OCI-LY7 (cell line): ENCODE data around the gene DDX10. TPM values are rescaled to one million over a fixed set of nuclear protein-coding genes. Genes with fewer than 3 reads are reported as not detected.

Experiments used
- BruUV-seq: library from RNA; stranded (reverse); fragments of 400-500 nt; replicated peaks from 2 replicates; lab custom pipeline; 2021; lab: Mats Ljungman, UMichigan
- CTCF ChIA-PET: fragments of 300-600 bp; sonication (Branson Sonifier 250); formaldehyde crosslinking; loops from one replicate; lab custom pipeline; 2022; ENCODE audit warnings: antibody characterized with exemption; ENCODE audit not compliant: unreplicated experiment; lab: Charles Lee
- POLR2A ChIA-PET: fragments of 300-600 bp; sonication (Branson Sonifier 250); formaldehyde crosslinking; loops from one replicate; lab custom pipeline; 2022; ENCODE audit warnings: antibody characterized with exemption; lab: Charles Lee
- DNase-seq: peaks from one replicate; pipeline ENCODE4 v3.0.0-alpha.2; 2015; ENCODE audit warnings: low spot score
- H2AFZ ChIP-seq: fragments of 200-600 bp; sonication (generic), shearing (Covaris generic); 2 replicates; pipeline ENCODE4 v1.6.1; 2014; ENCODE audit warnings: mild to moderate bottlenecking, antibody characterized with exemption, low read length, moderate library complexity
- H3K27ac ChIP-seq: fragments of 200-600 bp; sonication (generic); 2 replicates; pipeline ENCODE4 v1.5.1; 2014; ENCODE audit warnings: mixed run types, low read depth, mild to moderate bottlenecking, moderate library complexity, low read length, inconsistent platforms; ENCODE audit not compliant: poor library complexity, severe bottlenecking
- H3K36me3 ChIP-seq: fragments of 200-600 bp; sonication (generic); 2 replicates; pipeline ENCODE4 v1.6.1; 2014; ENCODE audit warnings: mild to moderate bottlenecking, antibody characterized with exemption, low read length, moderate library complexity, mixed read lengths; ENCODE audit not compliant: insufficient read depth
- H3K4me1 ChIP-seq: fragments of 200-600 bp; sonication (generic); 2 replicates; pipeline ENCODE4 v1.5.1; 2014; ENCODE audit warnings: mild to moderate bottlenecking, low read length; ENCODE audit not compliant: insufficient read depth, poor library complexity, severe bottlenecking
- H3K4me2 ChIP-seq: fragments of 200-600 bp; sonication (generic); 2 replicates; pipeline ENCODE4 v1.6.1; 2014; ENCODE audit warnings: mild to moderate bottlenecking, low read length
- H3K4me3 ChIP-seq: fragments of 200-600 bp; sonication (generic); 2 replicates; pipeline ENCODE4 v1.5.1; 2014; ENCODE audit warnings: mild to moderate bottlenecking, low read depth, low read length; ENCODE audit not compliant: poor library complexity, severe bottlenecking
- H3K79me2 ChIP-seq: fragments of 200-600 bp; sonication (generic); 2 replicates; pipeline ENCODE4 v1.6.1; 2016; ENCODE audit warnings: low read depth, mild to moderate bottlenecking, low read length, moderate library complexity, mixed read lengths; ENCODE audit not compliant: insufficient read depth
- H3K9me2 ChIP-seq: fragments of 200-600 bp; sonication (generic); 2 replicates; pipeline ENCODE4 v1.6.1; 2016; ENCODE audit warnings: mild to moderate bottlenecking, low read length, mixed read lengths; ENCODE audit not compliant: insufficient read depth
- H3K9me3 ChIP-seq: fragments of 200-600 bp; sonication (generic); 2 replicates; pipeline ENCODE4 v1.6.1; 2014; ENCODE audit warnings: mild to moderate bottlenecking, mixed run types, low read length, mixed read lengths
- H4K20me1 ChIP-seq: fragments of 200-600 bp; sonication (generic); 2 replicates; pipeline ENCODE4 v1.6.1; 2014; ENCODE audit warnings: mild to moderate bottlenecking, antibody characterized with exemption, low read length, moderate library complexity, mixed read lengths; ENCODE audit not compliant: insufficient read depth
- EZH2phosphoT487 ChIP-seq: fragments of 200-600 bp; sonication (generic); IDR thresholded peaks from 2 replicates; pipeline ENCODE4 v1.6.1; 2018; ENCODE audit warnings: low read depth, borderline replicate concordance, mild to moderate bottlenecking, mixed run types, antibody characterized with exemption, low read length, moderate library complexity, mixed read lengths
- intact Hi-C: fragments of 100-400 bp; cut with micrococcal nuclease; formaldehyde crosslinking; loops from one replicate; pipeline ENCODE4 v1.10.0; 2022; ENCODE audit not compliant: unreplicated experiment
- total RNA-seq, 2 experiments: library from RNA; depleted of rRNA in 1 of 2; stranded (reverse); fragments of >200 nt in 1 of 2; shearing (Covaris generic) in 1 of 2; gene quantifications; 2 replicates each; pipeline ENCODE4 v1.2.3, GENCODE V29; 2014 to 2022
- TF ChIP-seq, protein P1 (sequence below): fragments of 200-600 bp; sonication (generic); conservative IDR thresholded peaks from 2 replicates; pipeline ENCODE4 v1.5.1; 2014; ENCODE audit warnings: mild to moderate bottlenecking, antibody characterized with exemption, low read length, moderate library complexity, mixed read lengths

DDX10 gene
- total RNA-seq, 2 experiments from 2014 or later: 46.5 to 48.7 TPM

DNA sequence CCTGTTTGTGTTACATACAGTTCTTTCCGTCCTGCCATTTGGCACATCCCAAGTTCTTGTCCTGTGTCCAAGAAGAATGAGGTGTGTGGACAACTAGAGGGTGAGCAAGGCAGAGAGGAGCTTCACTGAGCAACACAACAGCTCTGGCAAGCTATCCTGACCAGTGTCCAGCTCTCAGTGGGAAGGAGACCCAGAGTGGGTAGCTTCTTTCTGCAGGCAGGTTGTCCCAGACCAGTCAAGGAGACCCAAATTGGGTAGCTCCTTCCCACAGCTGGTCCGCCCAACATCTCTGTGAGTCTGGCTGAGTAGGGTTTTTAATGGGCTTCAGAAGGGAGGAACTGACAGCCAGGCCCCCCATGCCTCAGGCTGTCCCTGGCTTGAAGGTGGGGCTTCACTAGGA lies 36.1 kb upstream of the DDX10 start:
- no peak for TF ChIP-seq EZH2phosphoT487
- TF ChIP-seq, protein P1, sequence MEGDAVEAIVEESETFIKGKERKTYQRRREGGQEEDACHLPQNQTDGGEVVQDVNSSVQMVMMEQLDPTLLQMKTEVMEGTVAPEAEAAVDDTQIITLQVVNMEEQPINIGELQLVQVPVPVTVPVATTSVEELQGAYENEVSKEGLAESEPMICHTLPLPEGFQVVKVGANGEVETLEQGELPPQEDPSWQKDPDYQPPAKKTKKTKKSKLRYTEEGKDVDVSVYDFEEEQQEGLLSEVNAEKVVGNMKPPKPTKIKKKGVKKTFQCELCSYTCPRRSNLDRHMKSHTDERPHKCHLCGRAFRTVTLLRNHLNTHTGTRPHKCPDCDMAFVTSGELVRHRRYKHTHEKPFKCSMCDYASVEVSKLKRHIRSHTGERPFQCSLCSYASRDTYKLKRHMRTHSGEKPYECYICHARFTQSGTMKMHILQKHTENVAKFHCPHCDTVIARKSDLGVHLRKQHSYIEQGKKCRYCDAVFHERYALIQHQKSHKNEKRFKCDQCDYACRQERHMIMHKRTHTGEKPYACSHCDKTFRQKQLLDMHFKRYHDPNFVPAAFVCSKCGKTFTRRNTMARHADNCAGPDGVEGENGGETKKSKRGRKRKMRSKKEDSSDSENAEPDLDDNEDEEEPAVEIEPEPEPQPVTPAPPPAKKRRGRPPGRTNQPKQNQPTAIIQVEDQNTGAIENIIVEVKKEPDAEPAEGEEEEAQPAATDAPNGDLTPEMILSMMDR: no peak
- BruUV-seq: no TSS peak
- intact Hi-C loops: no loop called here
- ChIA-PET POLR2A (interaction anchor here (2.6 kb wide), 1 partner anchor 9 kb away, joined by 6 read pairs; no protein-coding TSS in a partner anchor), CTCF (no interaction called here)
- Histone ChIP-seq H3K9me2 (no peaks in the 10 kb centered on the region; the same call in 1 of the 2 replicates), H3K36me3 (no peaks in the 10 kb centered on the region), H4K20me1 (no peaks in the 10 kb centered on the region), H3K4me3 (no peak overlapping the region), H3K4me1 (no peaks in the 10 kb centered on the region), H3K27ac (no peak overlapping the region), H3K4me2 (no peak overlapping the region), H3K79me2 (no peaks in the 10 kb centered on the region), H3K9me3 (peaks cover 9% of the 10 kb centered on the region; the same call in 1 of the 2 replicates), H2AFZ (no peak overlapping the region)
- DNase-seq: no peak

DNA sequence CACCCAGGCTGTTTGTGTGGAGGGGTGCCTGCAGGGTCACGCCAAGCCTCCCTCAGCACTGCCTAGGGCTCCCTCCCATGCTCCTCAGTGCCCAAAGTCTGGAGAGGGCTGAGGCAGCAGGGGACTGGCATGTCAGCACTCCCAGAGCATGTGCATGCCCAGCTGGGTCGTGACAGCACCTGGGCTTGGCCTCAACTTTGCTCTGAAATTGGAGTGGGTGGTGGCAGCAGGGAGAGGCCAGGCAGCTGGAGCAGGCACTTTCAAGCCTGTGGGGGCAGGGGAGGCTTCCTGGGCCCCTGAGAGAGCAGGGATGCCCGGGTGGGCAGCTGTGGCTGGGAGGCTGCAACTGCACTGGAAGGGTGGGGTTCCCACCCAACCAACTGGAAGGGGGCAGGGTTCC lies 35.6 kb upstream of the DDX10 start:
- no TSS peak for BruUV-seq
- H3K9me3 ChIP-seq: peaks cover 9% of the 10 kb centered on the region; the same call in 1 of the 2 replicates
- TF ChIP-seq, protein P1: no peak
- TF ChIP-seq EZH2phosphoT487: no peak
- POLR2A ChIA-PET: interaction anchor here (2.6 kb wide), 1 partner anchor 9 kb away, joined by 6 read pairs; no protein-coding TSS in a partner anchor
- H2AFZ ChIP-seq: no peak overlapping the region
- no peaks in the 10 kb centered on the region for H3K36me3 ChIP-seq
- DNase-seq: no peak
- CTCF ChIA-PET: no interaction called here
- intact Hi-C loops: no loop called here
- H3K4me1 ChIP-seq: no peaks in the 10 kb centered on the region
- no peak overlapping the region for H3K4me2 ChIP-seq
- no peaks in the 10 kb centered on the region for H4K20me1 ChIP-seq
- no peak overlapping the region for H3K27ac ChIP-seq
- H3K9me2 ChIP-seq: no peaks in the 10 kb centered on the region; the same call in 1 of the 2 replicates
- no peaks in the 10 kb centered on the region for H3K79me2 ChIP-seq
- H3K4me3 ChIP-seq: no peak overlapping the region

DNA sequence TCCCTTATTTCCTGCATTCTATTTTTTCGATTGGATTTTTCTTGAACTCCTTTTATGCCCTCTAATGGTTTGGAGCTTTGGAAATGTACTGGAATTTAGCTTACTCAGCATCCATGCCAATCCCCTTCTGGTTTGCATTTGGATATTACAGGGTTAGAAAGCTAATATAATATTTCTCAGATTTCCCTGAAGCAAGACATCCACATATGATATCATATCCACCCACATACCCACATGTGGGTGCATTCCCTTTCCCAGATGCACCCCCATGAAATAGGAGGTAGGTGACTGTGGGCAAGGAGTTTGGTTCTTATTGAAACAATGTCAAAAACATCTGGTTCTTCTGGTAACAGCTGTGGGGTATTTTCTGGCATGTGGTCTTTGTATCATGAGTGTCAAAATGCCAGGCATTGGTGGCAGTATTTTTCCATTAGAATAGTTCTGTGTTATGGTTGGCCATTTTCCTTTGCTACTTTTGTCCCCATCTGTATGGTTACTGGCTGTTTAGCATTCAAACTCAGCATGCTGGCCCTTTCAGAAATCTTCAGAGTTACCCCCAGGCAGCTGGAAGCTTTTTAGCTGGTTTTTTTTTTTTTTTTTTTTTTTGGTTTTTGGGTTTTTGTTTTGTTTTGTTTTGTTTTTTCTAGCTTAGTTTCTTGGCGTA lies 32.7 kb upstream of the DDX10 start:
- no TSS peak for BruUV-seq
- intact Hi-C loops: no loop called here
- TF ChIP-seq, protein P1: no peak
- no peak for TF ChIP-seq EZH2phosphoT487
- no peak overlapping the region for H2AFZ ChIP-seq
- H3K4me3 ChIP-seq: no peak overlapping the region
- no peaks in the 10 kb centered on the region for H3K36me3 ChIP-seq
- H4K20me1 ChIP-seq: no peaks in the 10 kb centered on the region
- peaks cover 9% of the 10 kb centered on the region; the same call in 1 of the 2 replicates for H3K9me3 ChIP-seq
- H3K4me2 ChIP-seq: no peak overlapping the region
- ChIA-PET POLR2A (interaction anchor here (0.7 to 1.6 kb wide), 5 partner anchors 10 to 94 kb away, joined by 3 to 7 read pairs (median 3); no protein-coding TSS in a partner anchor), CTCF (no interaction called here)
- no peaks in the 10 kb centered on the region for H3K79me2 ChIP-seq
- no peaks in the 10 kb centered on the region for H3K4me1 ChIP-seq
- no peak overlapping the region for H3K27ac ChIP-seq
- H3K9me2 ChIP-seq: no peaks in the 10 kb centered on the region; the same call in 1 of the 2 replicates
- DNase-seq: no peak
